Measurements from ENCODE around the gene LYRM7.

LYRM7 gene

DNA sequence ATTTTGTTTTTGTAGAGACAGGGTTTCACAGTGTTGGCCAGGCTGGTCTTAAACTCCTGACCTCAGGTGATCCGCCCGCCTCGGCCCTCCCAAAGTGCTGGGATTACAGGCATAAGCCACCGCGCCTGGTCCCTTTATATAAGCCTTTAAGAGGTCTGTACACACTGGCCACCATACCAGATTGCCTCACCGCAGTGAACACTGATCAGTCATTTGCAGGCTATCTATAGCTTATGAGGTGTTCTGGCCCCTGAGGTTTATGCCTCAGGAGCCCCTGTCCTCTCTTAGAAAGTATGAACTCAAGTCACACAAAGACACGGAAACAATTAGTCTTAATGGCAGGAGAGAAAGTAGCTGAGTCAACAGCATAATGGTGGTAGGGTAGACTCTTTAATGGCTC lies 20.3 kb upstream of the LYRM7 start:
- TF ChIP-seq, protein P1, sequence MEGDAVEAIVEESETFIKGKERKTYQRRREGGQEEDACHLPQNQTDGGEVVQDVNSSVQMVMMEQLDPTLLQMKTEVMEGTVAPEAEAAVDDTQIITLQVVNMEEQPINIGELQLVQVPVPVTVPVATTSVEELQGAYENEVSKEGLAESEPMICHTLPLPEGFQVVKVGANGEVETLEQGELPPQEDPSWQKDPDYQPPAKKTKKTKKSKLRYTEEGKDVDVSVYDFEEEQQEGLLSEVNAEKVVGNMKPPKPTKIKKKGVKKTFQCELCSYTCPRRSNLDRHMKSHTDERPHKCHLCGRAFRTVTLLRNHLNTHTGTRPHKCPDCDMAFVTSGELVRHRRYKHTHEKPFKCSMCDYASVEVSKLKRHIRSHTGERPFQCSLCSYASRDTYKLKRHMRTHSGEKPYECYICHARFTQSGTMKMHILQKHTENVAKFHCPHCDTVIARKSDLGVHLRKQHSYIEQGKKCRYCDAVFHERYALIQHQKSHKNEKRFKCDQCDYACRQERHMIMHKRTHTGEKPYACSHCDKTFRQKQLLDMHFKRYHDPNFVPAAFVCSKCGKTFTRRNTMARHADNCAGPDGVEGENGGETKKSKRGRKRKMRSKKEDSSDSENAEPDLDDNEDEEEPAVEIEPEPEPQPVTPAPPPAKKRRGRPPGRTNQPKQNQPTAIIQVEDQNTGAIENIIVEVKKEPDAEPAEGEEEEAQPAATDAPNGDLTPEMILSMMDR (IDR thresholded peaks at IDR 0.05; ENCODE audit: low read depth, low read length): no peak
- H3K4me3 ChIP-seq (ENCODE audit: low read depth, low read length): no peak overlapping the region

GRCh38 chr5:131151216-131151615 lies 19.5 kb upstream of the LYRM7 start:
- no peak overlapping the region for H3K4me3 ChIP-seq (ENCODE audit: low read depth, low read length)
- TF ChIP-seq, protein P1 (IDR thresholded peaks at IDR 0.05; ENCODE audit: low read depth, low read length): no peak

GRCh38 chr5:131156385-131156784 lies 14.4 kb upstream of the LYRM7 start:
- H3K4me3 ChIP-seq (ENCODE audit: low read depth, low read length): no peak overlapping the region
- TF ChIP-seq, protein P1 (IDR thresholded peaks at IDR 0.05; ENCODE audit: low read depth, low read length): no peak

DNA sequence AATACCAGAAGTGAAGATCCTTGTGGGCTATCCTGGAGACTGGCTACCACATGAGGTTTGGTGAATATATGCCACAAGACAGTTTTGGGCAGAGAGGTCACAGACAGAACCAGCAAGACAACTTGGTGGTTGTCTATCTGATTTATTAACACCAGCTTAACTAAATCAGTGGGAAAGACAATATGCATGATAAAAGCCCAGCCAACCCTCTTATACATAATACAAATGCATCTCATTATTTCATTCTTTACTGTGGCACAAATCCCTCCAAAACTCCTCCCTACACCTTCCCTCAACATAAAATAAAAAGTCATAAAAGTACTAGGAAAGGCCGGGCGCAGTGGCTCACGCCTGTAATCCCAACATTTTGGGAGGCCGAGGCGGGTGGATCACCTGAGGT lies 13.8 kb upstream of the LYRM7 start:
- no peak overlapping the region for H3K4me3 ChIP-seq (ENCODE audit: low read depth, low read length)
- TF ChIP-seq, protein P1 (IDR thresholded peaks at IDR 0.05; ENCODE audit: low read depth, low read length): no peak

DNA sequence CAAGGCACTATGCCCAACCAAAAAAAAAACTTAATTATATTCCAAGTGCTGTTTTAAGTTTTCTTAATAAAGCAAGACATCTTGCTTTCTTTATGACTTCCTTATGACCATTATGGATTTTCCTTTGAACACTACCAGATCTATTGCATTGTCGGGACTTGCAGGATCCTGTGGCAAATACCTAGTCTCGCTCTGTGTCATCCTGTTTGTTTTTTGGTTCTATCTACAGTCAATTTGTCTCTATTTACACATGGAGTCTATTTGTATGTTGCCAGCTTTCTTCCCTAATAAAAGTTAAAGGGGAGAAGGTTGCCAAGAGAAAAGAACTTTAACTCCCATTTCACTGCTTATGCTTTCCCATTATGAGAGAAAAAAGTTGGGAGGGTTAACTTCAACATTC lies 10.6 kb upstream of the LYRM7 start:
- no peak overlapping the region for H3K4me3 ChIP-seq (ENCODE audit: low read depth, low read length)
- TF ChIP-seq, protein P1 (IDR thresholded peaks at IDR 0.05; ENCODE audit: low read depth, low read length): no peak

GRCh38 chr5:131163276-131164119 lies 7.2 kb upstream of the LYRM7 start:
- H3K4me3 ChIP-seq (ENCODE audit: low read depth, low read length): peak overlapping the region; percentile 90

More at GRCh38 chr5:131163276-131164119, 7.2 kb upstream of the LYRM7 start:
- TF ChIP-seq, protein P1 (IDR thresholded peaks at IDR 0.05; ENCODE audit: low read depth, low read length): no peak

Data from WI38 (cell line).